Measurements from ENCODE around the gene LOX. TPM values are rescaled to one million over a fixed set of nuclear protein-coding genes. Genes with fewer than 3 reads are reported as not detected.

The LOX gene
- total RNA-seq, 1 experiment from 2014 or later: 0.12 TPM

DNA sequence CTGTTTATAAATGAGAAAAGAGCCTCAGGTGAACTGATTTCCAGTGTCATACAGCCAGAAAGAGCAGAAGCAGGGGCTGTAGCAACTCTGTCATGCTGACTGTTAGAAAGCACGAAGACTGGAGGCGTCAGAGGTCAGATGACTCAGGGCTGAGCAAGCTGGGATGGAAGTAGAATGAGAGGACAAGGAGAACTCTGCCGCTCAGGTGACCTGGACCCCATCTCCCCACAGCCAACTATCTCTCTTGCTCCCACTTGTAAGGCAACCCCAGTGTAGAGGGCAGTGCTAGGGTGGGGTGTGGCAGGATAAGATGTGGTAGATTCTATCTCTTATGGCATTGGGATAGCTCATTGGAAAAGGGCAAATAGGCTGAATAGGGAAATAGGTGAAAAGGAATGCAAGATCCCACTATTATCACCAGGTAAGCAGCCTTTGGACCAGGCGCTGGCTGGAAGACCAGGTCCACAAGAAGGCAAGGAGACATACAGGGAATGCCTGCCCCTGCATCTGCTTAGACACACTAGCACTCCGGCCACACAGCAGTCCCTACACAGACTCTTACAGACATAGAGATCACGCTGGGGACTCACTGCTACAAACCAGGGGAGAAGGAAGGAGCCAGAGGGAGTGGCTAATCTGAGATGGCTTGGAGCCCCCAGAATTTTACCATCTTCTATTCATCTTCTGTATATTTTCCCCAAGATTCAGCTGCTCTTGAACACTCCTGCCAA is 21.2 kb upstream of the LOX start (continued):
- TF ChIP-seq, protein P1, sequence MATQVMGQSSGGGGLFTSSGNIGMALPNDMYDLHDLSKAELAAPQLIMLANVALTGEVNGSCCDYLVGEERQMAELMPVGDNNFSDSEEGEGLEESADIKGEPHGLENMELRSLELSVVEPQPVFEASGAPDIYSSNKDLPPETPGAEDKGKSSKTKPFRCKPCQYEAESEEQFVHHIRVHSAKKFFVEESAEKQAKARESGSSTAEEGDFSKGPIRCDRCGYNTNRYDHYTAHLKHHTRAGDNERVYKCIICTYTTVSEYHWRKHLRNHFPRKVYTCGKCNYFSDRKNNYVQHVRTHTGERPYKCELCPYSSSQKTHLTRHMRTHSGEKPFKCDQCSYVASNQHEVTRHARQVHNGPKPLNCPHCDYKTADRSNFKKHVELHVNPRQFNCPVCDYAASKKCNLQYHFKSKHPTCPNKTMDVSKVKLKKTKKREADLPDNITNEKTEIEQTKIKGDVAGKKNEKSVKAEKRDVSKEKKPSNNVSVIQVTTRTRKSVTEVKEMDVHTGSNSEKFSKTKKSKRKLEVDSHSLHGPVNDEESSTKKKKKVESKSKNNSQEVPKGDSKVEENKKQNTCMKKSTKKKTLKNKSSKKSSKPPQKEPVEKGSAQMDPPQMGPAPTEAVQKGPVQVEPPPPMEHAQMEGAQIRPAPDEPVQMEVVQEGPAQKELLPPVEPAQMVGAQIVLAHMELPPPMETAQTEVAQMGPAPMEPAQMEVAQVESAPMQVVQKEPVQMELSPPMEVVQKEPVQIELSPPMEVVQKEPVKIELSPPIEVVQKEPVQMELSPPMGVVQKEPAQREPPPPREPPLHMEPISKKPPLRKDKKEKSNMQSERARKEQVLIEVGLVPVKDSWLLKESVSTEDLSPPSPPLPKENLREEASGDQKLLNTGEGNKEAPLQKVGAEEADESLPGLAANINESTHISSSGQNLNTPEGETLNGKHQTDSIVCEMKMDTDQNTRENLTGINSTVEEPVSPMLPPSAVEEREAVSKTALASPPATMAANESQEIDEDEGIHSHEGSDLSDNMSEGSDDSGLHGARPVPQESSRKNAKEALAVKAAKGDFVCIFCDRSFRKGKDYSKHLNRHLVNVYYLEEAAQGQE (IDR thresholded peaks at IDR 0.05; ENCODE audit: low read depth): no peak
- TF ChIP-seq POLR2AphosphoS5 (IDR thresholded peaks at IDR 0.05; ENCODE audit: low read depth, low read length) (no peak), EZH2 (IDR thresholded peaks at IDR 0.05) (no peak)

GRCh38 chr5:122097391-122097790 is 19.3 kb upstream of the LOX start:
- Histone ChIP-seq H3K9me3 (ENCODE audit: control insufficient read depth in 1 of 2, insufficient read depth in 1 of 2, low read depth in 1 of 2, low read length in 2 of 2) (no peaks in the 10 kb centered on the region), H2AFZ (ENCODE audit: low read depth, low read length, poor library complexity, severe bottlenecking) (no peak overlapping the region), H3K36me3 (ENCODE audit: control insufficient read depth in 1 of 2, insufficient read depth in 2 of 2, low read length in 2 of 2) (no peaks in the 10 kb centered on the region), H3K27me3 (ENCODE audit: insufficient read depth, low read length) (no peaks in the 10 kb centered on the region), H3K79me2 (ENCODE audit: insufficient read depth, low read length) (no peaks in the 10 kb centered on the region), H3K4me2 (ENCODE audit: low read length) (no peak overlapping the region), H3K4me3 (replicated peaks in 1 of 2; ENCODE audit: low read depth in 1 of 2, low read length in 2 of 2) (no peak overlapping the region), H3K27ac (ENCODE audit: low read depth, low read length) (no peak overlapping the region), H4K20me1 (ENCODE audit: insufficient read depth) (no peaks in the 10 kb centered on the region), H3K9me2 (ENCODE audit: insufficient read depth) (no peaks in the 10 kb centered on the region), H3K9ac (ENCODE audit: low read length) (no peak overlapping the region), H3K4me1 (ENCODE audit: control insufficient read depth in 1 of 2, insufficient read depth in 2 of 2, low read length in 2 of 2) (peaks cover 10 to 13% of the 10 kb centered on the region in 2 experiments; a peak in 3 of 4 replicates)
- no peak for ATAC-seq
- ChIA-PET RAD21 (ENCODE audit: low non-redundant PET in 1 of 2, low total read pairs in 2 of 2, uncharacterized antibody in 2 of 2, unreplicated experiment in 2 of 2) (no interaction called here), CTCF (interaction anchor here (0.6 to 1.0 kb wide), 2 partner anchors 10 to 59 kb away, joined by 3 read pairs; no protein-coding TSS in a partner anchor), POLR2A (no interaction called here)
- BruUV-seq (replicated peaks): no TSS peak
- TF ChIP-seq JUND (IDR thresholded peaks at IDR 0.05) (no peak), YY1 (IDR thresholded peaks at IDR 0.05; ENCODE audit: extremely low read depth, insufficient replicate concordance, low read depth, low read length) (no peak), CBX3 (IDR thresholded peaks at IDR 0.05; ENCODE audit: low read depth) (no peak), EGR1 (IDR thresholded peaks at IDR 0.05; ENCODE audit: low read depth) (no peak), ZFX (IDR thresholded peaks at IDR 0.05) (no peak), SP1 (IDR thresholded peaks at IDR 0.05; ENCODE audit: low read depth) (no peak), RAD21 (IDR thresholded peaks at IDR 0.05; ENCODE audit: low read depth) (no peak), POLR2AphosphoS5 (IDR thresholded peaks at IDR 0.05; ENCODE audit: low read depth, low read length) (no peak), ZNF274 (IDR thresholded peaks at IDR 0.05; ENCODE audit: low read depth, low read length) (no peak), EZH2phosphoT487 (IDR thresholded peaks at IDR 0.05; ENCODE audit: borderline replicate concordance) (no peak), CEBPB (IDR thresholded peaks at IDR 0.05; ENCODE audit: low read depth) (no peak), POLR2A (IDR thresholded peaks at IDR 0.05; ENCODE audit: borderline replicate concordance, extremely low read depth, insufficient read depth, insufficient read length) (no peak), CTCF (IDR thresholded peaks at IDR 0.05 in 2 of 3, conservative IDR thresholded peaks at IDR 0.05 in 1 of 3; ENCODE audit: borderline replicate concordance in 1 of 3, insufficient read depth in 1 of 3, low read depth in 2 of 3, low read length in 2 of 3) (no peak)
- TF ChIP-seq, protein P2, sequence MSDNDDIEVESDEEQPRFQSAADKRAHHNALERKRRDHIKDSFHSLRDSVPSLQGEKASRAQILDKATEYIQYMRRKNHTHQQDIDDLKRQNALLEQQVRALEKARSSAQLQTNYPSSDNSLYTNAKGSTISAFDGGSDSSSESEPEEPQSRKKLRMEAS (IDR thresholded peaks at IDR 0.05): no peak
- DNase-seq (ENCODE audit: low read depth, low spot score): no peak
- intact Hi-C loops (cut with micrococcal nuclease): no loop called here
